Measurements from ENCODE around the gene ANGPTL3. TPM values are rescaled to one million over a fixed set of nuclear protein-coding genes. Genes with fewer than 3 reads are reported as not detected.

ANGPTL3 gene
- total RNA-seq, 4 donors from 2014 or later: not detected

- no peak overlapping the region for H3K4me3 ChIP-seq
- no peak for DNase-seq
- intact Hi-C loops (cut with DNase I; ENCODE audit: low total_unique reads): no loop called here
- peaks cover 0 to 16% (median 7%) of the 10 kb centered on the region in 4 donors for H3K36me3 ChIP-seq
- in situ Hi-C loops (cut with MboI; ENCODE audit: low pct_ligation_motif_present in 1 of 4, low pct_unique_long_range_greater_than_20kb in 1 of 4, low sequenced_read_pairs in 3 of 4): no loop called here
- WGBS, 2 donors (ENCODE audit: low coverage in 1 of 2): 63 to 70% methylated on average over 1 to 2 of the region's 2 CpGs
- H3K27ac ChIP-seq: no peak overlapping the region
- H3K27me3 ChIP-seq: no peaks in the 10 kb centered on the region
- no peaks in the 10 kb centered on the region for H3K9me3 ChIP-seq
- TF ChIP-seq POLR2A (IDR thresholded peaks at IDR 0.05): no peak
- TF ChIP-seq EP300 (IDR thresholded peaks at IDR 0.05; ENCODE audit: low read depth): no peak
- TF ChIP-seq POLR2AphosphoS5 (IDR thresholded peaks at IDR 0.05): no peak
- TF ChIP-seq, protein P1, sequence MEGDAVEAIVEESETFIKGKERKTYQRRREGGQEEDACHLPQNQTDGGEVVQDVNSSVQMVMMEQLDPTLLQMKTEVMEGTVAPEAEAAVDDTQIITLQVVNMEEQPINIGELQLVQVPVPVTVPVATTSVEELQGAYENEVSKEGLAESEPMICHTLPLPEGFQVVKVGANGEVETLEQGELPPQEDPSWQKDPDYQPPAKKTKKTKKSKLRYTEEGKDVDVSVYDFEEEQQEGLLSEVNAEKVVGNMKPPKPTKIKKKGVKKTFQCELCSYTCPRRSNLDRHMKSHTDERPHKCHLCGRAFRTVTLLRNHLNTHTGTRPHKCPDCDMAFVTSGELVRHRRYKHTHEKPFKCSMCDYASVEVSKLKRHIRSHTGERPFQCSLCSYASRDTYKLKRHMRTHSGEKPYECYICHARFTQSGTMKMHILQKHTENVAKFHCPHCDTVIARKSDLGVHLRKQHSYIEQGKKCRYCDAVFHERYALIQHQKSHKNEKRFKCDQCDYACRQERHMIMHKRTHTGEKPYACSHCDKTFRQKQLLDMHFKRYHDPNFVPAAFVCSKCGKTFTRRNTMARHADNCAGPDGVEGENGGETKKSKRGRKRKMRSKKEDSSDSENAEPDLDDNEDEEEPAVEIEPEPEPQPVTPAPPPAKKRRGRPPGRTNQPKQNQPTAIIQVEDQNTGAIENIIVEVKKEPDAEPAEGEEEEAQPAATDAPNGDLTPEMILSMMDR (IDR thresholded peaks at IDR 0.05): no peak
- H3K4me1 ChIP-seq: no peaks in the 10 kb centered on the region
Observed at GRCh38 chr1:62573675-62574074, 23.6 kb upstream of the ANGPTL3 start.

GRCh38 chr1:62585469-62586155 is 11.7 kb upstream of the ANGPTL3 start:
- Histone ChIP-seq H3K27ac (no peak overlapping the region), H3K9me3 (no peaks in the 10 kb centered on the region), H3K4me3 (no peak overlapping the region), H3K36me3 (peaks cover 0 to 5% (median 0%) of the 10 kb centered on the region in 4 donors), H3K27me3 (no peaks in the 10 kb centered on the region), H3K4me1 (no peaks in the 10 kb centered on the region)
- intact Hi-C loops (cut with DNase I; ENCODE audit: low total_unique reads) (no loop called here), in situ Hi-C loops (cut with MboI; ENCODE audit: low pct_ligation_motif_present in 1 of 4, low pct_unique_long_range_greater_than_20kb in 1 of 4, low sequenced_read_pairs in 3 of 4) (no loop called here)
- TF ChIP-seq, protein P1 (IDR thresholded peaks at IDR 0.05): no peak
- no peak for TF ChIP-seq POLR2AphosphoS5 (IDR thresholded peaks at IDR 0.05)
- TF ChIP-seq EP300 (IDR thresholded peaks at IDR 0.05; ENCODE audit: low read depth): no peak
- TF ChIP-seq POLR2A (IDR thresholded peaks at IDR 0.05): no peak
- WGBS, 2 donors (ENCODE audit: low coverage in 1 of 2): 65 to 80% methylated on average over 1 of the region's 1 CpG
- no peak for DNase-seq

- no peak overlapping the region for H3K27ac ChIP-seq
- intact Hi-C loops (cut with DNase I; ENCODE audit: low total_unique reads) (no loop called here), in situ Hi-C loops (cut with MboI; ENCODE audit: low pct_ligation_motif_present in 1 of 4, low pct_unique_long_range_greater_than_20kb in 1 of 4, low sequenced_read_pairs in 3 of 4) (no loop called here)
- TF ChIP-seq EP300 (IDR thresholded peaks at IDR 0.05; ENCODE audit: low read depth) (no peak), POLR2AphosphoS5 (IDR thresholded peaks at IDR 0.05) (no peak), POLR2A (IDR thresholded peaks at IDR 0.05) (no peak)
- TF ChIP-seq, protein P1 (IDR thresholded peaks at IDR 0.05): no peak
- H3K4me3 ChIP-seq: no peak overlapping the region
- peaks cover 0 to 5% (median 0%) of the 10 kb centered on the region in 4 donors for H3K36me3 ChIP-seq
- H3K4me1 ChIP-seq: no peaks in the 10 kb centered on the region
- no peaks in the 10 kb centered on the region for H3K9me3 ChIP-seq
- H3K27me3 ChIP-seq: no peaks in the 10 kb centered on the region
- no peak for DNase-seq
Observed at GRCh38 chr1:62588000-62588399, 9.3 kb upstream of the ANGPTL3 start.

DNA sequence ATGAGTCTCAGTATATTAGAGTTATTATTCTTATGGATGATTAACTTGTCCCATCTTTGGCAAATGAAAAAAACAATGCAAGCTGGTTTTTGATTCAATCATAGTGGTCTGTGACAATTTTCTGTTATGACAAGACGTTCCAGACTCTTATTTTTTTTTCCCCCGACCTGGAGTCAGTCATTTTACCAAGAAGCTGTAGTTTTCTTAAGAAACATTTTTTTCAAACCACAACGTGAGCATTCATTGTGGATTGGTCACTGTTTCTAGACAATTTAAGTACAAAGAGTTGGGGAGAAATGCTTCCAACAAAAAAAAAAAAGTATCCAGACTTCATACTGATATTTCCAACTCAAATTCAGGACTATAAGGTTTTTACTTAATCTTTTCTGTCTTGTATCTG is 8.0 kb upstream of the ANGPTL3 start:
- Histone ChIP-seq H3K4me3 (no peak overlapping the region), H3K27ac (no peak overlapping the region), H3K9me3 (no peaks in the 10 kb centered on the region), H3K4me1 (no peaks in the 10 kb centered on the region), H3K36me3 (peaks cover 0 to 5% (median 0%) of the 10 kb centered on the region in 4 donors), H3K27me3 (no peaks in the 10 kb centered on the region)
- WGBS, 2 donors (ENCODE audit: low coverage in 1 of 2): 78 to 86% methylated on average over 3 of the region's 3 CpGs
- in situ Hi-C loops (cut with MboI; ENCODE audit: low pct_ligation_motif_present in 1 of 4, low pct_unique_long_range_greater_than_20kb in 1 of 4, low sequenced_read_pairs in 3 of 4): no loop called here
- no peak for DNase-seq
- intact Hi-C loops (cut with DNase I; ENCODE audit: low total_unique reads): no loop called here
- TF ChIP-seq EP300 (IDR thresholded peaks at IDR 0.05; ENCODE audit: low read depth): no peak
- no peak for TF ChIP-seq POLR2AphosphoS5 (IDR thresholded peaks at IDR 0.05)
- no peak for TF ChIP-seq POLR2A (IDR thresholded peaks at IDR 0.05)
- TF ChIP-seq, protein P1 (IDR thresholded peaks at IDR 0.05): no peak
